ENCODE results near the gene DISC1.
"Not testable (repeated sequence)": the region's sequence is repeated elsewhere in the genome, so short reads cannot be mapped to it uniquely, and the experiment has no call there.

The DISC1 gene

GRCh38 chr1:231636157-231636556 is 9.6 kb downstream of the DISC1 start:
- no peak for DNase-seq (ENCODE audit: low spot score)

GRCh38 chr1:231636922-231637321 is 10.3 kb downstream of the DISC1 start:
- DNase-seq (ENCODE audit: low spot score) = not testable (repeated sequence)

GRCh38 chr1:231638647-231639046 is 12.1 kb downstream of the DISC1 start:
- DNase-seq (ENCODE audit: low spot score) = no peak

DNA sequence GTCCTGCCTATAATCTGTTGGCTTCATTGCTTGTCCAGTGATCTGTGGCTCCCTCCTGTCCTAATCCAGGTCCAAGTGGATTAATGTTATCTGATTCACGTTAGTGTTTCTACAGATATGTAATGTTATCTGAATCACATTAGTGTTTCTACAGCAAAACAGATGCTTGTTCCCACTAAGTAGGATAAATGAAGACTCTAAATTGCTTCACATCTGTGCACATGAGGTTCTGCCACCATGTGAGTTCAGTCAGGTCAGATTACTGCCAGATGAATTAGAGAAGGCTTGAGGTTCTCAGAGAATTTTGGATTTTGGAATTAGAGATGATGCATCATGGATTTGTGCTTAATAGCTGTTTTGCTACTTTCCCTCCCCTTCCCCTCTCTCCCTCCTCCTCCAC is 13.2 kb downstream of the DISC1 start:
- no peak for DNase-seq (ENCODE audit: low spot score)

DNA sequence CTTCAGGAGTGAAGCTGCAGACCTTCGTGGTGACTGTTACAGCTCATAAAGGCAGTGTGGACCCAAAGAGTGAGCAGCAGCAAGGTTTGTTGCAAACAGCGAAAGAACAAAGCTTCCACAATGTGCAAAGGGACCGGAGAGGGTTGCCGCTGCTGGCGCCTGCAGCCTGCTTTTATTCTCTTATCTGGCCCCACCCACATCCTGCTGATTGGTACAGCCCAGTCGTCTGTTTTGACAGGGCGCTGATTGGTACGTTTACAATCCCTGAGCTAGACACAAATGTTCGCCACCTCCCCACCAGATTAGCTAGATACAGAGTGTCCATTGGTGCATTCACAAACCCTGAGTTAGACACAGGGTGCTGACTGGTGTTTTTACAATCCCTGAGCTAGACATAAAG is 14.9 kb downstream of the DISC1 start:
- DNase-seq (ENCODE audit: low spot score) = not testable (repeated sequence)

DNA sequence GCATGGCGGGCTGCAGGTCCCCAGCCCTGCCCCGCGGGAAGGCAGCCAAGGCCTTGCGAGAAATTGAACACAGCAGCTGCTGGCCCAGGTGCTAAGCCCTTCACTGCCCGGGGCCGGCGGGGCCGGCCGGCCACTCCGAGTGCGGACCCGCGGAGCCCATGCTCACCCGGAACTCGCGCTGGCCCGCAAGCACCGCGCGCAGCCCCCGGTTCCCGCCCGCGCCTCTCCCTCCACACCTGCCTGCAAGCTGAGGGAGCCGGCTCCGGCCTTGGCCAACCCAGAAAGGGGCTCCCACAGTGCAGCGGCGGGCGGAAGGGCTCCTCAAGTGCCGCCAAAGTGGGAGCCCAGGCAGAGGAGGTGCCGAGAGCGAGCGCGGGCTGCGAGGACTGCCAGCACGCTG is 15.5 kb downstream of the DISC1 start:
- DNase-seq (ENCODE audit: low spot score) = not testable (repeated sequence)

DNA sequence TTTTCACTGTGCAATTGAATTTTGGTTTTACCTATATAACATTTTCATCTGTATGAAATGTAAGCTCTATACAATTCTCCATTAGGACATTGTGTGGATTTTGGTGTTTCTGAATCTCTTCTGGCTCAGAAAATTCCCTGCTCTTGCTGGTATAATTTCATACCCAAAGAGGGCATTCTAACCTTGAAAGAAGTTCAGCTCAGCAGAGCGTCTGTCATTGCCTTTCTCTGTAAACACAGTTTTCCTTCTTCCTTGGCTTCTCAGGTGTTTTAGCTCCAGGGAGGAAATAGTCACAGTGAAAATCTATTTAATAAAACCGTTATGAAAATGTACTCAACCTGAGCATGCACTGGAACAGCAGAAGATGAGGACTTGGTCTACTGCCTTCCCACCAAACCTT is 16.0 kb downstream of the DISC1 start:
- DNase-seq (ENCODE audit: low spot score) = no peak

DNA sequence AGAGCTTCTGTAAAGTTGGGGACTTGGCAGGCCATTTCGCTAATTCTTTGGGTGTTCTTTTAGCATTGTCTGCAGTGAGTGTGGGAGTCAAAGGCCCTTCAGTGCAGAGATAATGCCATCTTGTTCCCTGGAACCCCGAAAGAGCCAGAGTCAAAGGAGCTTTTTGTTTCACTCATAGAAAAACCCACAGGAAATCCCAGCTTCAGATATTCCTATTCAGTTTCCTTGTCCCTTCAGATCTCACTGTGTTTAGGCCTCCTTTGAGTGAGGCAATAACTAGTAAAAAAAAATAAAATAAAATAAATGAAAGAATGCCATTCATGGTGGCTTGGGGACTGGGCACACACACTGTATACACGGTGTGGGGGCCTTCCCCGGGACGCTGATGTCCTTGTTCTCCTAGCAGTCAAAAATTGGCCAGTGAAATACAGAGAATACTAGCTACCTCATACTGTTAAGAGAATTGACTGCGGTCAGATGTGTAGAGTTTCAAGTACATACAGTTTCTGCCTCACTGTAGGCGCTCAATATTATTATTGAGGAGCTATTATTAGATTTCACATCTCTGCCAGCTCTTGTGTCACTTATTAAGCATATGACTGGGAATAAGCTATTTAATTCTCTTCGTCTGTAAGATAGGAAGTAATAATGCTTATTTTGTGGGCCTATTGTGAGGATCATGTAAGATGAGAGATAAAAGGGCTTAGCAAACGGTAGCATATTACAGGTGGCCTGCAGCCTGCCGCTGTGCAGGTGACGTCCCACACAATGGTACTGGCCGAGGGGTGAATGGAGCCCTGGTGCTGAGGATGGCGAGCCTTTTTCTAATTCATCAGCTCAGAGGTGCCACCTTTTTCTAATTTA is 16.7 kb downstream of the DISC1 start:
- no peak for DNase-seq (ENCODE audit: low spot score)

DNA sequence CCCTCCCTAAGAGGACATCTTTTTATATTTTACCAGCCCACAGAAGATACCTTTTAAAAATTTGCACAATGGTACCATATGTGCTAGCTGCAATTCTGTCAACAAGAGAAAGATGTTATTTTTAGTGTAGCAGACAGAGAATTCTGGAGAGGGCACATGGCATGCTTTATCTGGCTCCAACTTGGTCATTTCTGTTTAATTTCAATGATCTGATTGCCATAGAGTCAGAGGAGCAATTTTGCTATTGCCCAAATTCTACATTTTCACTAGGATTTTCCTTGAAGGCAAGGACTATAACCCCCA is 17.3 kb downstream of the DISC1 start:
- DNase-seq (ENCODE audit: low spot score) = no peak

GRCh38 chr1:231645634-231646033 is 19.0 kb downstream of the DISC1 start:
- not testable (repeated sequence) for DNase-seq (ENCODE audit: low spot score)

DNA sequence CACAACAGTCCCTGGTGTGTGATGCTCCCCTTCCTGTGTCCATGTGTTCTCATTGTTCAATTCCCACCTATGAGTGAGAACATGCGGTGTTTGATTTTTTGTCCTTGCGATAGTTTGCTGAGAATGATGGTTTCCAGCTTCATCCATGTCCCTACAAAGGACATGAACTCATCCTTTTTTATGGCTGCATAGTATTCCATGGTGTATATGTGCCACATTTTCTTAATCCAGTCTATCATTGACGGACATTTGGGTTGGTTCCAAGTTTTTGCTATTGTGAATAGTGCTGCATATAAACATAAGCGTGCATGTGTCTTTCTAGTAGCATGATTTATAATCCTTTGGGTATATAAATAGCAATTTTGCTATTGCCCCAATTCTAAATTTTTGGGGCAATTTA is 19.6 kb downstream of the DISC1 start:
- DNase-seq (ENCODE audit: low spot score) = not testable (repeated sequence)

GRCh38 chr1:231651621-231652260 is 25.2 kb downstream of the DISC1 start:
- DNase-seq (ENCODE audit: low spot score) = not testable (repeated sequence)

- no peak for DNase-seq (ENCODE audit: low spot score)
These were observed 27.0 kb downstream of the DISC1 start for GRCh38 chr1:231653632-231654031.

DNA sequence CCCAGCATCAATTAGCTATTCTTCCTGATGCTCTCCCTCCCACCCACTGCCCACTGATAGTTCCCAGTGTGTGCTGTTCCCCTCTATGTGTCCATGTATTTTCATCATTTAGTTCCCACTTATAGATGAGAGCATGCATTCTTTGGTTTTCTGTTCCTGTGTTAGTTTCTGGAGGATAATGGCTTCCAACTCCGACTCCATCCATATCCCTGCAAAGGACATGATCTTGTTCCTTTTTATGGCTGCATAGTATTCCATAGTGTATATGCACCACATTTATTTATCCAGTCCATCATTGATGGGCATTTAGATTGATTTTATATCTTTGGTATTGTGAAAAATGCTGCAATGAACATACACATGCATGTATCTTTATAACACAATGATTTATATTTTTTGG is 30.2 kb downstream of the DISC1 start:
- no peak for DNase-seq (ENCODE audit: low spot score)

DNA sequence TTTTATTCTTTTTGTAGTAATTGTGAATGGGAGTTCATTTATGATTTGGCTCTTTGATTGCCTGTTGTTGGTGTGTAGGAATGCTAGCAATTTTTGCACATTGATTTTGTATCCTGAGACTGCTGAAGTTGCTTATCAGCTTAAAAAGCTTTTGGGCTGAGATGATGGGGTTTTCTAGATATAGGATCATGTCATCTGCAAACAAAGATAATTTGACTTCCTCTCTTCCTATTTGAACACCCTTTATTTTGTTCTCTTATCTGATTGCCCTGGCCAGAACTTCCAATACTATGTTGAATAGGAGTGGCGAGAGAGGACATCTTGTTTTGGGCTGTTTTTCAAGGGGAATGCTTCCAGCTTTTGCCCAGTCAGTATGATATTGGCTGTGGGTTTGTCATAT is 31.6 kb downstream of the DISC1 start:
- not testable (repeated sequence) for DNase-seq (ENCODE audit: low spot score)

DNA sequence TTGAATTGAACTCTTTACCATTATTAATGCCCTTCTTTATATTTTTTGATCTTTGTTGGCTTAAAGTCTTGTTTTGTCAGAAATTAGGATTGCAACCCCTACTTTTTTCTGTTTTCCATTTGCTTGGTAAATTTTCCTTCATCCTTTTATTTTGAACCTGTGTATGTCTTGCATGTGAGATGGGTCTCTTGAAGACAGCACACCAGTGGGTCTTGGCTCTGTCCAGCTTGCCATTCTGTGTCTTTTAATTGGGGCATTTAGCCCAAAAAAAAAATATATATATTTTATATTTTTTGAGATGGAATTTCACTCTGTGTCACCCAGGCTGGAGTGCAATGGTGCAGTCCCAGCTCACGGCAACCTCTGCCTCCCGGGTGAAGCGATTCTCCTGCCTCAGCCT is 33.6 kb downstream of the DISC1 start:
- DNase-seq (ENCODE audit: low spot score) = no peak

GRCh38 chr1:231663211-231663792 is 36.7 kb downstream of the DISC1 start:
- DNase-seq (ENCODE audit: low spot score) = no peak

DNA sequence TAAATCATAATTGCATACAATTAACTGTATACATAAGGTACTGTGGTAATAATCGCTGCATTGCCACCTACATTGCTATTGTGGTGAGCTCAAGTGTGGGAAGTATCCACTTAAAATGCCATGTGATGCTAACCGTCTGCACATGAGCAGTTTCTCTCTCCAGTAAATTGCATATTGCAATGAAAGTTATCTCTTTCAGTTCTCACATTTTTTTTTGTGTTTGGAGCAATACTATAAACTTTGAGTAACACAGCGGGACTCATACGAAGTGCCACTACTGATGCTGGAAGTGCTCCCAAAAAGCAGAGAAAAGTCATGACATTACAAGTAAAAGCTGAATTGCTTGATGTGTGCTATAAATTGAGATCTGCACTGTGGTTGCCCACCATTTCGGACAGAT is 38.5 kb downstream of the DISC1 start:
- no peak for DNase-seq (ENCODE audit: low spot score)

GRCh38 chr1:231665726-231666125 is 39.1 kb downstream of the DISC1 start:
- DNase-seq (ENCODE audit: low spot score) = no peak

DNA sequence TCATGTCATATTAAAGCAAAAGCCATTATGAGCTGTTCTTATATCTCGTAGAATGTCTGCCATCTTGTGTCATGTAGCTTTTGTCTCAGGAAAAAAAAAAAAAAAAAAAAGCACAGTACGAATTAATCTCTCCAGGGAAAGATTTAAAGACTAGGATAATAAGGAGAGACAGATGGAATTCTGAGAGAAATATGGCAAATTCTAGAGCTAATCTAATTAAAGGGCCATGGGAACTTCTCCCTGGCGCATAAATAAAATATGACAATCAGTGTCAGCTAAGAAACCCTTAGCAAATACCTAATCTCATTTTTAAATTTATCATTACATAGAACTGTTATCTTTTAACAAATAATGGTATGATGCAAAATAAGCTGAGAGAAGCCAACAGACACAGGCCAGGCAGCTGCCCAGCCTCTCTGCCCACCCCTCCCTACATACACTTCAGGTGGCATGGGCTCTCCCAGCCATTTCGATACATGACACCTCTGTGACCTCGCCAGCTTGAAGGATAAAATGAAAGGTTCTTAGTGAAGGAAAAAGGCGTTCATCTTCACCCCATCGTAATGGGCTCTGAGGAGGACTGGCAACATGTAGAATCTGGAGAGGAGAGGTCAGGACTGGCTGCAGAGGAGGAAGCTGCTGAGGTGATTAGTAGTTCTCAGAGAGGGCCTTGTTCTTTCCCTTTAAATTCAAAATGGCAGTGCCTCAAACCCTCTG is 39.8 kb downstream of the DISC1 start:
- no peak for DNase-seq (ENCODE audit: low spot score)

DNA sequence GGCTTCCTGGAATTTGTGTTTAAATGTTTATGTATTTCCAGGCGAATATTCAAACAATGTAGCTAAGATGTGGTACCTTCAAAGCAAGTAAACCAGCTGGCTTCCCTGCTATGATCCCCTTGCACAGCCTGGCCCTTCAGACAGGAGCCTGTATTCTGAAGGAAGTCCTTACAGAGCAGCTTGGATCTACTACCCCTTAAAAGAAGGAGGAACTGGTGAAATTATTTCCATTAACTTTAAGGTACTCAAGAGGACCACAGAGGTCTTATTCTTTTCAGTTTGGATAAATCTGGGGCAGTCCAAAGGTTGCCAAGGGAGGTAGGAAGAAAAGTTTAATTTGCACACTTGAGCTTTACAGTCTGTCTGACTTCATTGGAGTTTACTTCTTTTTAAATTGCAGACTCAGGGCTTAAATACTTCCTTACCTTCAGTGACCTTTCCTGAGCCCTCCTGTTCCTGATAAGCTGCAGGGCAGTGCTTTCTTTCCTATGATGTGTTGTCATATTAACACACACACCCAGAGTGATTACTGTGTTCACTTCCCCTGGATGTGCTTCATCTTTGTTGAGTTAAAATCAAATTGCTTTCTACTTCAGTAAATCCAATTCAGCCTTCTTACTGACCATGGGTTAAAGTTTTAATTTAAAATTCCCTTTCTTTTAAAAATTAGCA is 40.5 kb downstream of the DISC1 start:
- no peak for DNase-seq (ENCODE audit: low spot score)

- no peak for DNase-seq (ENCODE audit: low spot score)
These were observed 41.4 kb downstream of the DISC1 start for GRCh38 chr1:231667896-231668506.

Measured in activated CD4-positive, alpha-beta T cell treated with anti-CD3 and anti-CD28 coated beads, Interleukin-2, Interleukin-4, amounts not matched to agents 100 ng/mL and 50 ng/mL, durations not matched to agents 16 hours and 8 hours (primary cell).